Measurements from ENCODE around the gene WDR70. TPM values are rescaled to one million over a fixed set of nuclear protein-coding genes. Genes with fewer than 3 reads are reported as not detected.

Gene WDR70
- polyA plus RNA-seq, 1 of the 3 experiments (the other 2 are of a cell fraction) = 14.2 TPM

DNA sequence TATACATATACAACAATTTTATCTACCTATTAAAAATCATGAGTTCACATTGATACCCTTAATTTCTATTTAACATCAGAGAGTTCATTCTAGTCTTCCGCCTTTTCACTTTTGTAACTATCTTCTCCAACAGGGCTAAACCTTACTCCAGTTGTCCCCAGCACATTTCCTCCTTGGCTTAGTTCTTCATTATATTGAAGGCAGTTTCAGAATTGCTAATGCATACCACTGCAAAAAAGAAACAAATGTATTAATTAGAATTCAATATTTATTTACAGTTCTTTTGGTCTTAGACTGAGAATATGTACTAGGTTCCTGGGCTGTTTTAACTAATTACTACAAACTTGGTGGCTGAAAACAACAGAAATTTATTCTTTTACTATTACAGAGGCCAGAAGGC, 132.5 kb downstream of the WDR70 start:
- H2AFZ ChIP-seq (ENCODE audit: low read depth) = no peak overlapping the region
- no peaks in the 10 kb centered on the region for H3K36me3 ChIP-seq (replicated peaks in 1 of 2; ENCODE audit: control insufficient read depth in 1 of 2, insufficient read depth in 2 of 2, low read length in 1 of 2)
- no peaks in the 10 kb centered on the region for H3F3A ChIP-seq (replicated peaks; ENCODE audit: insufficient read depth)
- WGBS (ENCODE audit: low lambda C conversion rate) = 95% methylated on average over 1 of the region's 1 CpG
- H3K9me2 ChIP-seq = no peaks in the 10 kb centered on the region
- TF ChIP-seq, protein P1, sequence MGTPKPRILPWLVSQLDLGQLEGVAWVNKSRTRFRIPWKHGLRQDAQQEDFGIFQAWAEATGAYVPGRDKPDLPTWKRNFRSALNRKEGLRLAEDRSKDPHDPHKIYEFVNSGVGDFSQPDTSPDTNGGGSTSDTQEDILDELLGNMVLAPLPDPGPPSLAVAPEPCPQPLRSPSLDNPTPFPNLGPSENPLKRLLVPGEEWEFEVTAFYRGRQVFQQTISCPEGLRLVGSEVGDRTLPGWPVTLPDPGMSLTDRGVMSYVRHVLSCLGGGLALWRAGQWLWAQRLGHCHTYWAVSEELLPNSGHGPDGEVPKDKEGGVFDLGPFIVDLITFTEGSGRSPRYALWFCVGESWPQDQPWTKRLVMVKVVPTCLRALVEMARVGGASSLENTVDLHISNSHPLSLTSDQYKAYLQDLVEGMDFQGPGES (IDR thresholded peaks at IDR 0.05; ENCODE audit: low read depth, low read length) = no peak
- TF ChIP-seq YY1 (IDR thresholded peaks at IDR 0.05; ENCODE audit: low read depth) (no peak), TAF1 (IDR thresholded peaks at IDR 0.05; ENCODE audit: borderline replicate concordance, low read depth, low read length) (no peak), EZH2phosphoT487 (IDR thresholded peaks at IDR 0.05; ENCODE audit: borderline replicate concordance, low read depth) (no peak), FOSL2 (IDR thresholded peaks at IDR 0.05; ENCODE audit: borderline replicate concordance, low read depth) (no peak), MEF2A (IDR thresholded peaks at IDR 0.05; ENCODE audit: borderline replicate concordance, low read depth) (no peak), FOXM1 (IDR thresholded peaks at IDR 0.05; ENCODE audit: low read depth) (no peak), JUND (IDR thresholded peaks at IDR 0.05) (no peak), RCOR1 (IDR thresholded peaks at IDR 0.05; ENCODE audit: low read length) (no peak), RXRA (IDR thresholded peaks at IDR 0.05; ENCODE audit: borderline replicate concordance, low read depth) (no peak), MXI1 (IDR thresholded peaks at IDR 0.05; ENCODE audit: low read depth, low read length) (no peak), POLR2AphosphoS5 (IDR thresholded peaks at IDR 0.05; ENCODE audit: low read depth, low read length) (no peak), SMC3 (IDR thresholded peaks at IDR 0.05; ENCODE audit: low read depth, low read length) (no peak), RFX5 (IDR thresholded peaks at IDR 0.05; ENCODE audit: low read length) (no peak), CHD2 (IDR thresholded peaks at IDR 0.05; ENCODE audit: low read length, partially characterized antibody) (no peak)
- TF ChIP-seq, protein P2, sequence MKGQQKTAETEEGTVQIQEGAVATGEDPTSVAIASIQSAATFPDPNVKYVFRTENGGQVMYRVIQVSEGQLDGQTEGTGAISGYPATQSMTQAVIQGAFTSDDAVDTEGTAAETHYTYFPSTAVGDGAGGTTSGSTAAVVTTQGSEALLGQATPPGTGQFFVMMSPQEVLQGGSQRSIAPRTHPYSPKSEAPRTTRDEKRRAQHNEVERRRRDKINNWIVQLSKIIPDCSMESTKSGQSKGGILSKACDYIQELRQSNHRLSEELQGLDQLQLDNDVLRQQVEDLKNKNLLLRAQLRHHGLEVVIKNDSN (IDR thresholded peaks at IDR 0.05; ENCODE audit: borderline replicate concordance, low read depth) = no peak
- TF ChIP-seq, protein P3, sequence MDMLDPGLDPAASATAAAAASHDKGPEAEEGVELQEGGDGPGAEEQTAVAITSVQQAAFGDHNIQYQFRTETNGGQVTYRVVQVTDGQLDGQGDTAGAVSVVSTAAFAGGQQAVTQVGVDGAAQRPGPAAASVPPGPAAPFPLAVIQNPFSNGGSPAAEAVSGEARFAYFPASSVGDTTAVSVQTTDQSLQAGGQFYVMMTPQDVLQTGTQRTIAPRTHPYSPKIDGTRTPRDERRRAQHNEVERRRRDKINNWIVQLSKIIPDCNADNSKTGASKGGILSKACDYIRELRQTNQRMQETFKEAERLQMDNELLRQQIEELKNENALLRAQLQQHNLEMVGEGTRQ (IDR thresholded peaks at IDR 0.05; ENCODE audit: borderline replicate concordance, low read depth, low read length) = no peak
- H3K4me1 ChIP-seq (ENCODE audit: control insufficient read depth in 1 of 2, insufficient read depth in 2 of 2, low read depth in 1 of 2, low read length in 1 of 2) = no peaks in the 10 kb centered on the region
- H3K79me2 ChIP-seq (ENCODE audit: insufficient read depth) = no peaks in the 10 kb centered on the region
- H3K4me3 ChIP-seq (ENCODE audit: low read depth in 2 of 2, low read length in 1 of 2) = no peak overlapping the region
- CTCF ChIA-PET = no interaction called here
- H4K20me1 ChIP-seq (ENCODE audit: insufficient read depth) = no peaks in the 10 kb centered on the region
- no peaks in the 10 kb centered on the region for H3K27me3 ChIP-seq (ENCODE audit: insufficient read depth)
- no peak for DNase-seq
- no peaks in the 10 kb centered on the region for H3K9me3 ChIP-seq
- POLR2A ChIA-PET = no interaction called here
- H3K9ac ChIP-seq = no peak overlapping the region
- no peak overlapping the region for H3K27ac ChIP-seq (ENCODE audit: low read depth in 2 of 2, low read length in 1 of 2)
- no peak overlapping the region for H3K4me2 ChIP-seq

DNA sequence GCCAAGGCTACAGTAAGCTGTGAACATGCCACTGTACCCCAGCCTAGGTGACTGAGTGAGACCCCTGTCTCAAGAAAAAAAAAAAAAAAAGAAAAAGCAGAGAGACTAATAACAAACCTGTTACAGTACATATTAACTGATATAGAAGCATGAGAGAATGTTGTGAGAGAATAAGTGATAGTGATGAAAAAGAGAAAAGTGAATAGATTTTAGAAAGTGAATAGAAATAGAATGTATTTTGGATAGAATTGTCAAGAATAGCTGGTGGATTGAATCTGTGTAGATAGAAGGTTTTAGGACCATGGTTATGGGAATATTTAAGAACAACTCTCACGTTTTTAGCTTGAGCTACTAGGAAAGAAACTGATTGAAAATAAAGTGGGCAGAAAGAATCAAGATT, 135.8 kb downstream of the WDR70 start:
- H3K27me3 ChIP-seq (ENCODE audit: insufficient read depth) = no peaks in the 10 kb centered on the region
- POLR2A ChIA-PET = no interaction called here
- H3K4me2 ChIP-seq = no peak overlapping the region
- H3K9me2 ChIP-seq = no peaks in the 10 kb centered on the region
- H3K9ac ChIP-seq = no peak overlapping the region
- H3K4me1 ChIP-seq (ENCODE audit: control insufficient read depth in 1 of 2, insufficient read depth in 2 of 2, low read depth in 1 of 2, low read length in 1 of 2) = no peaks in the 10 kb centered on the region
- no peak overlapping the region for H3K4me3 ChIP-seq (ENCODE audit: low read depth in 2 of 2, low read length in 1 of 2)
- peaks cover 0 to 10% of the 10 kb centered on the region in 2 experiments for H3K36me3 ChIP-seq (replicated peaks in 1 of 2; ENCODE audit: control insufficient read depth in 1 of 2, insufficient read depth in 2 of 2, low read length in 1 of 2)
- H4K20me1 ChIP-seq (ENCODE audit: insufficient read depth) = no peaks in the 10 kb centered on the region
- H2AFZ ChIP-seq (ENCODE audit: low read depth) = no peak overlapping the region
- H3K27ac ChIP-seq (ENCODE audit: low read depth in 2 of 2, low read length in 1 of 2) = no peak overlapping the region
- no peak for DNase-seq
- no peaks in the 10 kb centered on the region for H3K79me2 ChIP-seq (ENCODE audit: insufficient read depth)
- H3K9me3 ChIP-seq = no peaks in the 10 kb centered on the region
- WGBS (ENCODE audit: low lambda C conversion rate) = 73% methylated on average over 1 of the region's 1 CpG
- H3F3A ChIP-seq (replicated peaks; ENCODE audit: insufficient read depth) = peaks cover 2% of the 10 kb centered on the region
- CTCF ChIA-PET = no interaction called here
- TF ChIP-seq RCOR1 (IDR thresholded peaks at IDR 0.05; ENCODE audit: low read length) (no peak), YY1 (IDR thresholded peaks at IDR 0.05; ENCODE audit: low read depth) (no peak), POLR2AphosphoS5 (IDR thresholded peaks at IDR 0.05; ENCODE audit: low read depth, low read length) (no peak), NFIC (IDR thresholded peaks at IDR 0.05; ENCODE audit: borderline replicate concordance) (no peak), RXRA (IDR thresholded peaks at IDR 0.05; ENCODE audit: borderline replicate concordance, low read depth) (no peak), EP300 (IDR thresholded peaks at IDR 0.05; ENCODE audit: borderline replicate concordance in 1 of 2, low read depth in 1 of 2, low read length in 1 of 2) (no peak), ELF1 (IDR thresholded peaks at IDR 0.05) (no peak), JUND (IDR thresholded peaks at IDR 0.05) (no peak), MEF2A (IDR thresholded peaks at IDR 0.05; ENCODE audit: borderline replicate concordance, low read depth) (no peak)
- TF ChIP-seq, protein P1 (IDR thresholded peaks at IDR 0.05; ENCODE audit: low read depth, low read length) = no peak
- TF ChIP-seq, protein P4, sequence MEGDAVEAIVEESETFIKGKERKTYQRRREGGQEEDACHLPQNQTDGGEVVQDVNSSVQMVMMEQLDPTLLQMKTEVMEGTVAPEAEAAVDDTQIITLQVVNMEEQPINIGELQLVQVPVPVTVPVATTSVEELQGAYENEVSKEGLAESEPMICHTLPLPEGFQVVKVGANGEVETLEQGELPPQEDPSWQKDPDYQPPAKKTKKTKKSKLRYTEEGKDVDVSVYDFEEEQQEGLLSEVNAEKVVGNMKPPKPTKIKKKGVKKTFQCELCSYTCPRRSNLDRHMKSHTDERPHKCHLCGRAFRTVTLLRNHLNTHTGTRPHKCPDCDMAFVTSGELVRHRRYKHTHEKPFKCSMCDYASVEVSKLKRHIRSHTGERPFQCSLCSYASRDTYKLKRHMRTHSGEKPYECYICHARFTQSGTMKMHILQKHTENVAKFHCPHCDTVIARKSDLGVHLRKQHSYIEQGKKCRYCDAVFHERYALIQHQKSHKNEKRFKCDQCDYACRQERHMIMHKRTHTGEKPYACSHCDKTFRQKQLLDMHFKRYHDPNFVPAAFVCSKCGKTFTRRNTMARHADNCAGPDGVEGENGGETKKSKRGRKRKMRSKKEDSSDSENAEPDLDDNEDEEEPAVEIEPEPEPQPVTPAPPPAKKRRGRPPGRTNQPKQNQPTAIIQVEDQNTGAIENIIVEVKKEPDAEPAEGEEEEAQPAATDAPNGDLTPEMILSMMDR (IDR thresholded peaks at IDR 0.05) = no peak
